Retinal pigment epithelial cell (primary cell): Measurements from ENCODE around the gene TMEM161A.
"Not testable (repeated sequence)": the region's sequence is repeated elsewhere in the genome, so short reads cannot be mapped to it uniquely, and the experiment has no call there.

Source experiments
- DNase-seq: peaks from one replicate; pipeline ENCODE4 v3.0.0-alpha.2; 2010; ENCODE audit warnings: low read depth
- H3K4me3 ChIP-seq: 2 replicates; pipeline ENCODE4 v1.5.1; 2011; ENCODE audit warnings: mild to moderate bottlenecking, low read length, control low read depth, moderate library complexity
- TF ChIP-seq, protein P1 (sequence below): conservative IDR thresholded peaks from 2 replicates; pipeline ENCODE4 v1.5.1; 2011; ENCODE audit warnings: low read depth, low read length, control low read depth, inconsistent platforms

The TMEM161A gene

DNA sequence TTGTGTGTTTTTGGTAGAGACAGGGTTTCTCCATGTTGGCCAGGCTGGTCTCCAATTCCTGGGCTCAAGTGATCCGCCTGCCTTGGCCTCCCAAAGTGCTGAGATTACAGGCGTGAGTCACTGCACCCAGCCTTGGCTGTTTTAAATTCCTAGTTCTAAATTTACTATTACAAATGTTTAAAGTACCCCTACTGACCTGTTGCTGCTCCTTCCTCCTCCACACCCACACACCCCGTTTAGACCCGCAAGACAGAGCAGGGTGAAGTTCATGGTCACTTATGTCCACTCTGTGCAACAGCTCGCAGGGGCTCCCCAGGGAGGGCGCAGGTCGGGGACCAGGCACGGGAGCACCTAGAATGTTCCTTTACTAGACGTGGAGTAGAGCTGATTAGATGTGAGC lies 28.7 kb downstream of the TMEM161A start:
- no peak for DNase-seq
- TF ChIP-seq, protein P1, sequence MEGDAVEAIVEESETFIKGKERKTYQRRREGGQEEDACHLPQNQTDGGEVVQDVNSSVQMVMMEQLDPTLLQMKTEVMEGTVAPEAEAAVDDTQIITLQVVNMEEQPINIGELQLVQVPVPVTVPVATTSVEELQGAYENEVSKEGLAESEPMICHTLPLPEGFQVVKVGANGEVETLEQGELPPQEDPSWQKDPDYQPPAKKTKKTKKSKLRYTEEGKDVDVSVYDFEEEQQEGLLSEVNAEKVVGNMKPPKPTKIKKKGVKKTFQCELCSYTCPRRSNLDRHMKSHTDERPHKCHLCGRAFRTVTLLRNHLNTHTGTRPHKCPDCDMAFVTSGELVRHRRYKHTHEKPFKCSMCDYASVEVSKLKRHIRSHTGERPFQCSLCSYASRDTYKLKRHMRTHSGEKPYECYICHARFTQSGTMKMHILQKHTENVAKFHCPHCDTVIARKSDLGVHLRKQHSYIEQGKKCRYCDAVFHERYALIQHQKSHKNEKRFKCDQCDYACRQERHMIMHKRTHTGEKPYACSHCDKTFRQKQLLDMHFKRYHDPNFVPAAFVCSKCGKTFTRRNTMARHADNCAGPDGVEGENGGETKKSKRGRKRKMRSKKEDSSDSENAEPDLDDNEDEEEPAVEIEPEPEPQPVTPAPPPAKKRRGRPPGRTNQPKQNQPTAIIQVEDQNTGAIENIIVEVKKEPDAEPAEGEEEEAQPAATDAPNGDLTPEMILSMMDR = no peak
- no peak overlapping the region for H3K4me3 ChIP-seq

DNA sequence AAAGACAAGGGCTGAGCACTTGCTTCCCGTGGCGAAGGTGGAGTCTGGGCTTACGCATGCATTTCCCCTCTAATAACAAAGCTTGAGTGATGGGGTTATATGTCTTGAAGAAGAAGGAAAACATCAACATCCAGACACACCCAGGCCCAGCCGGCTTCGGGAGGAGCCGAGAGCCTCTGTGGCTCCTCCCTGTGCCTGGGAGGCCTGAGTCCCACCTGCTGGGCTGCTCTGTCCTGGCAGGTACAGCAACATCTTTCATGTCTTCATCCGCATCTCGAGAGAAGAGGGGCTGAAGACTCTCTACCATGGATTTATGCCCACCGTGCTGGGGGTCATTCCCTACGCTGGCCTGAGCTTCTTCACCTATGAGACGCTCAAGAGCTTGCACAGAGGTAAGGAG lies 30.6 kb downstream of the TMEM161A start:
- no peak for DNase-seq
- H3K4me3 ChIP-seq = no peak overlapping the region
- TF ChIP-seq, protein P1 = no peak

DNA sequence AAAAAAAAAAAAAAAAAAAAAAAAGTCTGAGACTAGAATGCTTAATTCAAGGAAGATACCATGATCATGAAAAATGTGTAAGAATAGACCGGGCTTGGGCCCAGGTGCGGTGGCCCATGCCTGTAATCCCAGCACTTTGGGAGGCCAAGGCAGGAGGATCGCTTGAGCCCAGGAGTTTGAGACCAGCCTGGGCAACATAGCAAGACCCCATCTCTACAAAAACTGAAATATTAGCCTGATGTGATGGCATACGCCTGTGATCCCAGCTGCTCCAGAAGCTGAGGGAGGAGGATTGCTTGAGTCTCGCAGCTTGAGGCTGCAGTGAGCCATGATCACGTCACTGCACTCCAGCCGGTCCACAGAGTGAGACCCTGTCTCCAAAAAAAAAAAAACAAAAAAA lies 31.3 kb downstream of the TMEM161A start:
- H3K4me3 ChIP-seq, DNase-seq: not testable (repeated sequence)

DNA sequence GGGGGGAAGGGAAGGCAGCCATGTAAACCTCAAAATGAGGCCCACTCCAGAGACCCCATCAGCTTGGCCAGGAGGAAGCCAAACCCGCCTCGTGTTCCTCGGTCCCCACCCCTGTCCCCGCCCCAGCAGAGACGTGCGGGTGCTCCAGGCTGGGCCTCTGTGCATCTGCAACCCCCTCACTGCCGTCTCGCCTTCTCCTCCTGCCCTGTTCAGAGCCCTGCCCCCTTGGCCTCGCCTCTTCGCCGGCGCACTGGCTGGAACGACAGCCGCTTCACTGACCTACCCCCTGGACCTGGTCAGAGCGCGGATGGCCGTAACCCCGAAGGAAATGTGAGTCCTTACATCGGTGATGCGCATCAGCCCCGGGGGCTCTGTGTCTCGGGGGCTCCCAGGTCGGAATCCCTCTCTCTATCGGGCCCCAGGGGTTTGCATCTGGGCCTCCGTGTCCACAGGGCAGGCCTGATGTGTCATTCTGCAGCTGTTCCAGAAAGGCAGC lies 32.2 kb downstream of the TMEM161A start:
- DNase-seq = no peak
- TF ChIP-seq, protein P1 = no peak
- peak overlapping the region; percentile 50 for H3K4me3 ChIP-seq

DNA sequence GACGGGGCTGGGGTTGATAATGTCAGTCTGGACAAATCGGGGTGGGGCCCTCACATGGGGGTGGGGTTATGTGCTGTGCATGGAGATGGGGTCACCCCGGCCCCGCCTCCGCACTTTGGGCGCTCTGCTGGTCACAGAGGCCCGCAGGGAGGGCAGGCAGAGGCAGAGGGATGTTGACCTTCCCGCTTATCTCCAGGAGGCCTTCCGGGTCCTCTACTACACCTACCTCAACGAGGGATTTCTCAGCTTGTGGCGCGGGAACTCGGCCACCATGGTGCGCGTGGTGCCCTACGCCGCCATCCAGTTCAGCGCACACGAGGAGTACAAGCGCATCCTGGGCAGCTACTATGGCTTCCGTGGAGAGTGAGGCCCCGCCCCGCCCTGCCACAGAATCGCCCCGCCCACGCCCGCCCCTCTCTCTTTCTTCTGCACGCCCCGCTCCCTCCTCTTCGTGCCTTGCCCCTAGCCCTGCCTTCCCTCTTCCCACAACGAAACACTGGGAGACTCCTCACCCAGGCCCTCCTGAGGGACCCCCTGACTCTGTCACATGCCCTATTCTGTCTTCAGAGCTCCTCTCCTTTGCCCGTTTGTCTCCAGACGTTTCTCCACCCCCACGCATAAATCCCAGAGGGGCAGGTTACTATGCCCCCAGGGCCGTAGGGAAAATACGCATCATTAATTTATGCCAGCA lies 32.8 kb downstream of the TMEM161A start:
- H3K4me3 ChIP-seq = peak overlapping the region; percentile 50
- TF ChIP-seq, protein P1 = no peak
- no peak for DNase-seq

DNA sequence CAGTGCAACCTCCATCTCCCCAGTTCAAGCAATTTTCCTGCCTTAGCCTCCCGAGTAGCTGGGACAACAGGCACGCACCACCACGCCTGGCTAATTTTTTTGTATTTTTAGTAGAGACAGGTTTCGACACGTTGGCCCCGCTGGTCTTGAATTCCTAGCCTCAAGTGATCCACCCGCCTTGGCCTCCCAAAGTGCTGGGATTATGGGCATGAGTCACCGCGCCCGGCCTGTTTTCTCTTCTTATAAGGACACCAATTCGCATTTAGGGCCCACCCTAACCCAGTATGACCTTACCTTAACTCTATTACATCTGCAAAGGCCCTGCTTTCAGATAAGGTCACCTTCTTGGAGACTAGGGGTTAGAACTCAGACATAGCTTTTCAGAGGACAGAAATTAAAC lies 35.1 kb downstream of the TMEM161A start:
- DNase-seq = no peak
- TF ChIP-seq, protein P1 = no peak
- H3K4me3 ChIP-seq = no peak overlapping the region

DNA sequence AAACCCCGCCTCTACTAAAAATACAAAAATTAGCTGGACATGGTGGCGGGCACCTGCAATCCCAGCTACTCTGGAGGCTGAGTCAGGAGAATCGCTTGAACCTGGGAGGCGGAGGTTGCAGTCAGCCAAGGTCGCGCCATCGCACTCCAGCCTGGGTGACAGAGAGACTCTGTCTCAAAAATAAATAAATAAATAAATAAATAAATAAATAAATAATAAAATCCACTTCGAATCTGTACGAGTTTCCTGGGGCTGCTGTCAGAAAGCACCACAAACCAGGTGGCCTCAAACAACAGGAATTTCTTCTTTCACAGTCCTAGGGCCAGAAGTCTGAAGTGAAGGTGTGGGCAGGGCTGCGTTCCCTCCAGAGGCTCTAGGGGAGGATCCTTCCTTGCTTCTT lies 35.7 kb downstream of the TMEM161A start:
- DNase-seq, H3K4me3 ChIP-seq: not testable (repeated sequence)

DNA sequence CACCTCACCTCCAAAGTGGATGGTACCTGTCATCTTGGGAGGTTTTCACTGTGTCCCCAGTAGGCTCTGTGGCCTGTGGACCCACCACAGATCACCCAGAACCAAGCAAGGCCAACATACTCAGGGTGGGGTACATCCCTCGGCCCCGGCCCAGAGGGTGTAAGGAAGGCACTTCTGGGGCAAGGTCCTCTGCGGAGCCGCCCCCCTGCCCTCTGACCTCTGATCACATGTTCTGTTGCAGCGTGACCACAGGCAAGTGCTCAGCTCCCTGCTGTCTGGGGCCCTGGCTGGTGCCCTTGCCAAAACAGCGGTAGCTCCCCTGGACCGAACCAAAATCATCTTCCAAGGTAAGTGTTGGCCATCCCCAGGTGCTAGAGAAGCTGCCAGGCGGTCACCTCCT lies 36.7 kb downstream of the TMEM161A start:
- TF ChIP-seq, protein P1 = no peak
- no peak for DNase-seq
- H3K4me3 ChIP-seq = no peak overlapping the region
